Measurements from ENCODE around the gene CACNA1B.

GRCh38 chr9:137917116-137917515, 39.5 kb downstream of the CACNA1B start:
- TF ChIP-seq CTCF (IDR thresholded peaks at IDR 0.05; ENCODE audit: low read length) = no peak
- no peak for TF ChIP-seq EZH2 (optimal IDR thresholded peaks at IDR 0.05; ENCODE audit: low read depth, low read length)
- no peak for TF ChIP-seq EZH2phosphoT487 (IDR thresholded peaks at IDR 0.05; ENCODE audit: low read length)
